Measurements from ENCODE around the gene TPRN. TPM values are rescaled to one million over a fixed set of nuclear protein-coding genes. Genes with fewer than 3 reads are reported as not detected.

Gene TPRN
- total RNA-seq, 2 donors from 2014 or later, result 6.4 to 6.8 TPM

DNA sequence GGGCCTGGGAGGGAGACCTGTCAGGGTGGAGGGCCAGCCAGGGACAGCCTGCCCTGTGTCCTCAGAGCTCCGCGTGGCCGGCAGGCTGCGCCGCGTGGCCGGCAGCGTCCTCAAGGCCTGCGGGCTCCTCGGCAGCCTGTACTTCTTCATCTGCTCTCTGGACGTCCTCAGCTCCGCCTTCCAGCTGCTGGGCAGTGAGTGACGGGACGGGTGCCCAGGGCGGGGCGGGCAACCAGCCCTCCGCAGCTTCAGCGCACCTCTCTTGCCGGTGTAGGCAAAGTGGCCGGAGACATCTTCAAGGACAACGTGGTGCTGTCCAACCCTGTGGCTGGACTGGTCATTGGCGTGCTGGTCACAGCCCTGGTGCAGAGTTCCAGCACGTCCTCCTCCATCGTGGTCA lies 32.0 kb upstream of the TPRN start:
- Histone ChIP-seq H3K27me3 (peaks cover 3 to 9% of the 10 kb centered on the region in 2 donors), H3K4me1 (peaks cover 0 to 24% of the 10 kb centered on the region in 2 donors), H3K9me3 (no peaks in the 10 kb centered on the region), H3K36me3 (no peaks in the 10 kb centered on the region), H3K27ac (no peak overlapping the region), H3K4me3 (no peak overlapping the region)
- no peak for DNase-seq (ENCODE audit: low spot score)
- TF ChIP-seq CTCF (IDR thresholded peaks at IDR 0.05), result no peak

DNA sequence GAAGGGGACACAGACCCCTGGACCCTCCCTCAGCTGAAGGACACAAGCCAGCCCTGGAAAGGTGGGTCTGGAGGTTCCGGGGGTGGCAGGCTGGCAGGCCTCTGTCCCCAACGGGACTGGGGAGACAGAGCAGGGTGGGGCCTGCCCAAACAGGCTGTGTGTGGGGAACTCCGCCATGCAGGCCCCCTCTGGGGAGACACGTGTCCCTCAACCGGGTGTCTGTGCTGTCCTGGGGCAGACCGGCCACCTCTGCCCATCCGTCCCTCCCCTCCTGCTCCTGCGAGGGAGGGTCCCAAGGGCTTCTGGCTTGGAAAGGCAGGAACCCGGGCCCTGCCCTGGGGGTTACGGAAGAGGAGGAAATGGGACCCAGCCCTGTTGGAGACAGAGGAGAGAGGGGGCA lies 31.6 kb upstream of the TPRN start:
- H3K4me1 ChIP-seq, result peaks cover 0 to 24% of the 10 kb centered on the region in 2 donors
- H3K36me3 ChIP-seq, result no peaks in the 10 kb centered on the region
- H3K9me3 ChIP-seq, result no peaks in the 10 kb centered on the region
- no peak overlapping the region for H3K27ac ChIP-seq
- DNase-seq (ENCODE audit: low spot score), result no peak
- peaks cover 3 to 9% of the 10 kb centered on the region in 2 donors for H3K27me3 ChIP-seq
- TF ChIP-seq CTCF (IDR thresholded peaks at IDR 0.05), result no peak
- no peak overlapping the region for H3K4me3 ChIP-seq

DNA sequence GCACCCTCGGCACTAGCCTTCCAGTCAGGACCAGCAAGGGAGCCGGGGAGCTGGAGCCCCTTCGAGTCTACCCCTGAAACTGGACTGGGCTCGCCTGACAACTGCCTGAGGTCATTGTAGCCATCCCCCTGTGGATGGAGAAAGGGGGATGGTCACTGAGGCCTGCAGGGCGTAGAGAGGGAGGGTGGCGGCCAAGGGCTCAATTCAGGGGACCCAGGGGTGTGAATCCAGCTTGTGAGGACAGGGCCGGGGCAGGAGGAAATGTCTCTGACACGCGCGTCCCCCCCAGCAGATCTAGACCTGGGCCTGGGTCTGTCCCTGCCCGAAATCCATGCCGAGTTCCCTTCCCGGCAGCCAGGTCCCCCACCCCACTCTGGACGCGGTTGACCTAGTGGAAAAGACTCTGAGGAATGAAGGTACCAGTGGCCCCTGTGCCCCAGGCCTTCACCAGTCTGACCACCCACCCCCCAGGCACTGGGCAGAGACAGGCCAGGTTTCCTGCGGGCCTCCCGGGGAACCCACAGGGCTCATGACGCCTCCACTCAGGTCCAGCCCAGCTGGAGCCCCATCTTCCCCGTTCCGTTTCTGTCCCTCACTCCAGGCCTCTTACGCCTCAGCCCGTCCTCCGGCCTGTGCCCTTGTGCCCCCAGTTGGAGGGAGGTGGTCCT lies 31.0 kb upstream of the TPRN start:
- H3K4me3 ChIP-seq, result no peak overlapping the region
- DNase-seq (ENCODE audit: low spot score), result no peak
- H3K27me3 ChIP-seq, result peaks cover 3 to 9% of the 10 kb centered on the region in 2 donors
- H3K9me3 ChIP-seq, result no peaks in the 10 kb centered on the region
- peaks cover 0 to 22% of the 10 kb centered on the region in 2 donors for H3K4me1 ChIP-seq
- TF ChIP-seq CTCF (IDR thresholded peaks at IDR 0.05), result no peak
- H3K36me3 ChIP-seq, result no peaks in the 10 kb centered on the region
- H3K27ac ChIP-seq, result no peak overlapping the region

DNA sequence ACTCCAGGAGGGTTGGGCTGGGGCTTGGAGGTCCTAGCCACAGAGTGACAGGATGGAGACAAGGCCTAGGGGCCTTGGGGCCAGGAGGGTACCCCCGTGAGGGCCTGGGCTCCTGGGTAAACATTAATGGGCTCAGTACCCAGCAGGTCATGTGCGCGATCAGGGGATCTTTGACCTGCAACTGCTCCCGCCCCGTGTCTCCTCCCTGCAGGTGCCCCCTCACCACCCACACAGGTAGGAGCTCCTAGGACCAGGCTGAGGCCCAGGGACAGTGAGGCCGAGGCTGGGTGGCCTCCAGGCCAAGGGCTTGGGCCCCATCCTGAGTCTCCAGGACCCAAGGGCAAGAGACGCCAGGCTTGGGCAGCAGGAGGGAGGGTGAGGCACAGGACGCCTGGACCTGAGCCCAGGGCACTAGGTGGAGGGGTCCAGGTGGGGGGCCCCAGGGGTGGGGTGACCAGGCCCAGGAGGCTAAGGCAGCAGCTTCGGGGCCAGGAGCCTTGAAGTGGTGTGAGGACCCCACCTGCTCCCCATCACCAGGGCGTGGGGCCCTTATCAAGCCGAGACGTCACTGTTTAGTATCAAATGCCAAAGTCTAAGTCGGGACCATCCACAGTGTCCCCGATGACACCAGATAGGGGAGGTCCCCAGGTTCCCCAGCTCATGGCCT lies 30.3 kb upstream of the TPRN start, which contains the start of gene SLC34A3:
SLC34A3 (plus strand) TSS at position 197 of the 667 bp plus-strand sequence. CDS start 802 bp downstream, outside the sequence.
- Histone ChIP-seq H3K36me3 (no peaks in the 10 kb centered on the region), H3K4me3 (no peak within 1 kb of the TSS), H3K27me3 (peaks cover 3 to 9% of the 10 kb centered on the region in 2 donors), H3K9me3 (no peaks in the 10 kb centered on the region), H3K4me1 (peaks cover 0 to 15% of the 10 kb centered on the region in 2 donors), H3K27ac (no peak within 1 kb of the TSS)
- TF ChIP-seq CTCF (IDR thresholded peaks at IDR 0.05), result no peak
- no peak for DNase-seq (ENCODE audit: low spot score)

DNA sequence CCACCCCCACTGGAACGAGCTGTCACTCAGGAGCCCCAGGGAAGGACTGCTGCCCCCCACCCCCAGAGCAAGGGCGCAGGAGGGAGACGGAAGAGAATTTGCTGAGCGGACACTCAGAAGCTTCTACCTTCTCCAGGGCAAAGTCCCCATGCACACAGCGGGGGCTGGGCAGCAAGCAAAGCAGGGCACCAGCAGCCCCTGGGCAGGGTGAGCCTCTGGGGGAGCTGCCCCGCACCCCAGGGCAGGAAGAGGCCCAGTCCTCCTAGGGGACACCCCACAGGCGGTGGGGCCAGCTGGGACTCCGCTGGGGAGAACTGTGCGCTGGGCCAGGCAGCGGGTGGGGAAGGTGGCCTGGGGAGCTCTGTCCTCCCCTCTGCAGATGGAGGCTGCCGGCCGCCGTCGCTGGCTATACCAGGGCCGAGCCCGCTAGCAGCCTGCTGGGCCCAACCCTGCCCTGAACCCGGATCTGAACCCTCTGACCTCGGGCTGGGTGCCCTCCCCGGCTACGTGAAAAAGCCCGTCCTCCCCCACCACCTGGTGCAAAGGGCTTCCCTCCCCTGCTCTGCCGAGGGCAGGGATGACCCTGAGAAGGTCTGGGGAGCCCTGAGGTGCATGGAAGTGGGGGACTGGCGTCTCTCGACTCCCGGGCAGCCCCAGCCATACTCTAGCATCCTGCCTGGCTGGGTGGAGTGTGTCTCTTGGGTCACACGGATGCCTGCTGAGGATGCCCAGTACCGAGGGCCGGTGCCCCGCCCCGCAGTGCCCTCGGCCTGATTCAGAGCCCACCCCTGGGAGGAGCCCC lies 29.6 kb upstream of the TPRN start:
- H3K27ac ChIP-seq, result no peak overlapping the region
- no peaks in the 10 kb centered on the region for H3K9me3 ChIP-seq
- H3K4me1 ChIP-seq, result peaks cover 0 to 11% of the 10 kb centered on the region in 2 donors
- DNase-seq (ENCODE audit: low spot score), result no peak
- TF ChIP-seq CTCF (IDR thresholded peaks at IDR 0.05), result no peak
- H3K4me3 ChIP-seq, result no peak overlapping the region
- peaks cover 3 to 9% of the 10 kb centered on the region in 2 donors for H3K27me3 ChIP-seq
- no peaks in the 10 kb centered on the region for H3K36me3 ChIP-seq
